ENCODE results near the gene C10orf120.

The C10orf120 gene

GRCh38 chr10:122699796-122700455 lies at the start of gene C10orf120:
Gene C10orf120 (minus strand): TSS chr10:122699846. CDS start chr10:122699790, 56 bp downstream.
- Histone ChIP-seq H3K4me1 (ENCODE audit: control insufficient read depth, insufficient read depth, low read length) (no peaks in the 10 kb centered on the region), H3K4me3 (ENCODE audit: low read depth, low read length) (no peak within 1 kb of the TSS), H3K27me3 (ENCODE audit: control insufficient read depth, insufficient read depth, low read length) (no peaks in the 10 kb centered on the region), H3K36me3 (ENCODE audit: control insufficient read depth, insufficient read depth, low read length) (no peaks in the 10 kb centered on the region), H3K9ac (ENCODE audit: low read depth, low read length) (no peak within 1 kb of the TSS), H3K9me3 (ENCODE audit: control insufficient read depth, insufficient read depth, low read length) (no peaks in the 10 kb centered on the region)

GRCh38 chr10:122748496-122748895 lies 48.9 kb upstream of the C10orf120 start:
- H3K9ac ChIP-seq (ENCODE audit: low read depth, low read length): no peak overlapping the region
- no peaks in the 10 kb centered on the region for H3K36me3 ChIP-seq (ENCODE audit: control insufficient read depth, insufficient read depth, low read length)
- no peaks in the 10 kb centered on the region for H3K27me3 ChIP-seq (ENCODE audit: control insufficient read depth, insufficient read depth, low read length)

GRCh38 chr10:122746408-122746807 lies 46.8 kb upstream of the C10orf120 start:
- H3K36me3 ChIP-seq (ENCODE audit: control insufficient read depth, insufficient read depth, low read length): no peaks in the 10 kb centered on the region
- H3K9me3 ChIP-seq (ENCODE audit: control insufficient read depth, insufficient read depth, low read length): no peaks in the 10 kb centered on the region
- no peak overlapping the region for H3K4me3 ChIP-seq (ENCODE audit: low read depth, low read length)
- H3K27me3 ChIP-seq (ENCODE audit: control insufficient read depth, insufficient read depth, low read length): no peaks in the 10 kb centered on the region
- no peaks in the 10 kb centered on the region for H3K4me1 ChIP-seq (ENCODE audit: control insufficient read depth, insufficient read depth, low read length)
- no peak overlapping the region for H3K9ac ChIP-seq (ENCODE audit: low read depth, low read length)

More at GRCh38 chr10:122748496-122748895, 48.9 kb upstream of the C10orf120 start:
- no peaks in the 10 kb centered on the region for H3K4me1 ChIP-seq (ENCODE audit: control insufficient read depth, insufficient read depth, low read length)
- no peak overlapping the region for H3K4me3 ChIP-seq (ENCODE audit: low read depth, low read length)
- H3K9me3 ChIP-seq (ENCODE audit: control insufficient read depth, insufficient read depth, low read length): no peaks in the 10 kb centered on the region

GRCh38 chr10:122744257-122744656 lies 44.6 kb upstream of the C10orf120 start:
- no peaks in the 10 kb centered on the region for H3K36me3 ChIP-seq (ENCODE audit: control insufficient read depth, insufficient read depth, low read length)
- no peaks in the 10 kb centered on the region for H3K27me3 ChIP-seq (ENCODE audit: control insufficient read depth, insufficient read depth, low read length)
- H3K4me1 ChIP-seq (ENCODE audit: control insufficient read depth, insufficient read depth, low read length): no peaks in the 10 kb centered on the region
- no peak overlapping the region for H3K4me3 ChIP-seq (ENCODE audit: low read depth, low read length)
- H3K9me3 ChIP-seq (ENCODE audit: control insufficient read depth, insufficient read depth, low read length): no peaks in the 10 kb centered on the region
- H3K9ac ChIP-seq (ENCODE audit: low read depth, low read length): no peak overlapping the region

GRCh38 chr10:122740640-122741039 lies 41.0 kb upstream of the C10orf120 start:
- H3K9ac ChIP-seq (ENCODE audit: low read depth, low read length): no peak overlapping the region
- no peaks in the 10 kb centered on the region for H3K4me1 ChIP-seq (ENCODE audit: control insufficient read depth, insufficient read depth, low read length)
- no peaks in the 10 kb centered on the region for H3K36me3 ChIP-seq (ENCODE audit: control insufficient read depth, insufficient read depth, low read length)
- H3K4me3 ChIP-seq (ENCODE audit: low read depth, low read length): no peak overlapping the region
- no peaks in the 10 kb centered on the region for H3K9me3 ChIP-seq (ENCODE audit: control insufficient read depth, insufficient read depth, low read length)
- H3K27me3 ChIP-seq (ENCODE audit: control insufficient read depth, insufficient read depth, low read length): no peaks in the 10 kb centered on the region

GRCh38 chr10:122738031-122738430 lies 38.4 kb upstream of the C10orf120 start:
- Histone ChIP-seq H3K4me3 (ENCODE audit: low read depth, low read length) (no peak overlapping the region), H3K27me3 (ENCODE audit: control insufficient read depth, insufficient read depth, low read length) (no peaks in the 10 kb centered on the region), H3K9ac (ENCODE audit: low read depth, low read length) (no peak overlapping the region), H3K36me3 (ENCODE audit: control insufficient read depth, insufficient read depth, low read length) (no peaks in the 10 kb centered on the region), H3K9me3 (ENCODE audit: control insufficient read depth, insufficient read depth, low read length) (no peaks in the 10 kb centered on the region), H3K4me1 (ENCODE audit: control insufficient read depth, insufficient read depth, low read length) (no peaks in the 10 kb centered on the region)

GRCh38 chr10:122733931-122734665 lies 34.5 kb upstream of the C10orf120 start:
- H3K4me3 ChIP-seq (ENCODE audit: low read depth, low read length): no peak overlapping the region
- no peaks in the 10 kb centered on the region for H3K4me1 ChIP-seq (ENCODE audit: control insufficient read depth, insufficient read depth, low read length)
- no peaks in the 10 kb centered on the region for H3K27me3 ChIP-seq (ENCODE audit: control insufficient read depth, insufficient read depth, low read length)
- no peak overlapping the region for H3K9ac ChIP-seq (ENCODE audit: low read depth, low read length)
- no peaks in the 10 kb centered on the region for H3K36me3 ChIP-seq (ENCODE audit: control insufficient read depth, insufficient read depth, low read length)
- no peaks in the 10 kb centered on the region for H3K9me3 ChIP-seq (ENCODE audit: control insufficient read depth, insufficient read depth, low read length)

- no peak overlapping the region for H3K4me3 ChIP-seq (ENCODE audit: low read depth, low read length)
- no peaks in the 10 kb centered on the region for H3K9me3 ChIP-seq (ENCODE audit: control insufficient read depth, insufficient read depth, low read length)
- H3K27me3 ChIP-seq (ENCODE audit: control insufficient read depth, insufficient read depth, low read length): no peaks in the 10 kb centered on the region
- no peaks in the 10 kb centered on the region for H3K36me3 ChIP-seq (ENCODE audit: control insufficient read depth, insufficient read depth, low read length)
- H3K9ac ChIP-seq (ENCODE audit: low read depth, low read length): no peak overlapping the region
- no peaks in the 10 kb centered on the region for H3K4me1 ChIP-seq (ENCODE audit: control insufficient read depth, insufficient read depth, low read length)
Measured at GRCh38 chr10:122733443-122733842, 33.8 kb upstream of the C10orf120 start.

GRCh38 chr10:122730238-122730637 lies 30.6 kb upstream of the C10orf120 start:
- Histone ChIP-seq H3K9ac (ENCODE audit: low read depth, low read length) (no peak overlapping the region), H3K27me3 (ENCODE audit: control insufficient read depth, insufficient read depth, low read length) (no peaks in the 10 kb centered on the region), H3K36me3 (ENCODE audit: control insufficient read depth, insufficient read depth, low read length) (no peaks in the 10 kb centered on the region), H3K4me3 (ENCODE audit: low read depth, low read length) (no peak overlapping the region), H3K9me3 (ENCODE audit: control insufficient read depth, insufficient read depth, low read length) (no peaks in the 10 kb centered on the region), H3K4me1 (ENCODE audit: control insufficient read depth, insufficient read depth, low read length) (no peaks in the 10 kb centered on the region)

GRCh38 chr10:122729126-122729525 lies 29.5 kb upstream of the C10orf120 start:
- no peaks in the 10 kb centered on the region for H3K9me3 ChIP-seq (ENCODE audit: control insufficient read depth, insufficient read depth, low read length)
- H3K9ac ChIP-seq (ENCODE audit: low read depth, low read length): no peak overlapping the region
- no peaks in the 10 kb centered on the region for H3K27me3 ChIP-seq (ENCODE audit: control insufficient read depth, insufficient read depth, low read length)
- no peak overlapping the region for H3K4me3 ChIP-seq (ENCODE audit: low read depth, low read length)
- no peaks in the 10 kb centered on the region for H3K4me1 ChIP-seq (ENCODE audit: control insufficient read depth, insufficient read depth, low read length)
- no peaks in the 10 kb centered on the region for H3K36me3 ChIP-seq (ENCODE audit: control insufficient read depth, insufficient read depth, low read length)

- Histone ChIP-seq H3K4me1 (ENCODE audit: control insufficient read depth, insufficient read depth, low read length) (no peaks in the 10 kb centered on the region), H3K9ac (ENCODE audit: low read depth, low read length) (no peak overlapping the region), H3K9me3 (ENCODE audit: control insufficient read depth, insufficient read depth, low read length) (no peaks in the 10 kb centered on the region), H3K27me3 (ENCODE audit: control insufficient read depth, insufficient read depth, low read length) (no peaks in the 10 kb centered on the region), H3K4me3 (ENCODE audit: low read depth, low read length) (no peak overlapping the region), H3K36me3 (ENCODE audit: control insufficient read depth, insufficient read depth, low read length) (no peaks in the 10 kb centered on the region)
Measured at GRCh38 chr10:122727426-122727825, 27.8 kb upstream of the C10orf120 start.

- H3K4me3 ChIP-seq (ENCODE audit: low read depth, low read length): no peak overlapping the region
- H3K9me3 ChIP-seq (ENCODE audit: control insufficient read depth, insufficient read depth, low read length): no peaks in the 10 kb centered on the region
- no peaks in the 10 kb centered on the region for H3K36me3 ChIP-seq (ENCODE audit: control insufficient read depth, insufficient read depth, low read length)
- no peaks in the 10 kb centered on the region for H3K4me1 ChIP-seq (ENCODE audit: control insufficient read depth, insufficient read depth, low read length)
- H3K9ac ChIP-seq (ENCODE audit: low read depth, low read length): no peak overlapping the region
- H3K27me3 ChIP-seq (ENCODE audit: control insufficient read depth, insufficient read depth, low read length): no peaks in the 10 kb centered on the region
Measured at GRCh38 chr10:122725768-122726167, 26.1 kb upstream of the C10orf120 start.

Data from iPS-15b (cell line).